GM19468 (cell line): Measurements from ENCODE around the gene VSIR.

Experiments
- ATAC-seq: cut with Tn5 transposase; IDR thresholded peaks from one replicate; pipeline ENCODE4 v1.9.1; 2021; ENCODE audit warnings: mild to moderate bottlenecking, moderate library complexity, moderate number of reproducible peaks; ENCODE audit not compliant: unreplicated experiment; ENCODE audit errors: extremely low read depth

VSIR gene

DNA sequence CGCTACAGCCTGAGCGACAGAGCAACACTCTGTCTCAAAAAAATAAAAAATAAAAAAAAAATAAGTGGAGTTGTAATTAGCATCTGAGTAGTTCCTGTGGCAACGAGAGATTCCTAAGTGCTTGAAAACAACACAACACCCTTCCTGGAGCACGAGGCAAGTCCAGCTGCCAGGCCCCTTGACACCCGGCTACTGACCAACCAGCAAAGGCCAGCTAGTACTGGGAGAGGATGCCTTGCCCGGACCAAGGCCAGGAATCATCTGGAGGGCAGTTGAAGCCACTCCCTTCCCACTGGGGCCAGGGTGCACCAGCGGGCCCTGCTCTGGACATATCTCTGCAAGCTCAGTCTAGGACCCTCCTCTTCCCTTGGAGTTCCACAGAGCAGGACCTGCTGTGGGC, 54.3 kb downstream of the VSIR start:
- ATAC-seq: no peak

- ATAC-seq: no peak
Measured at GRCh38 chr10:71718165-71718698, 55.1 kb downstream of the VSIR start.

- no peak for ATAC-seq
Measured at GRCh38 chr10:71717551-71717951, 55.8 kb downstream of the VSIR start.

DNA sequence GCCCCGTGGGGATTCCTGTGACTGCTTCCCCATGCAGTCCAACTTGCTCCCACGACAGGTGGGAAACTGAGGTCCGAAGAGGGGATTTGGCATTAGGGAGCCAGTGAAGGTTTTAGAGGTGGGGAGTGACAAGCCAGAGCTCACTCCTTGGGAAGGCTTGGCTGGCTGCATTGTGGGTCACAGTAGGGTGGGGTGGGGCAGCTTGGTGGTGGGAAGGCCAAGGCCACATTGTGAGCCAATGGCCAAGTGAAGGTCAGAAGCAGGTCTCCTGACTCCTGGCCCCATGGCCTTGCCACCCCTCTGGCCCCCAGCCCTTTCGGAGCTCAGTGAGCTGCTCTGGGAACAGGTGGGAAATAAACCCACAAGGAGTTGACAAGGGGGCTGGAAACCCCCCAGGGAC, 56.3 kb downstream of the VSIR start:
- ATAC-seq: no peak

DNA sequence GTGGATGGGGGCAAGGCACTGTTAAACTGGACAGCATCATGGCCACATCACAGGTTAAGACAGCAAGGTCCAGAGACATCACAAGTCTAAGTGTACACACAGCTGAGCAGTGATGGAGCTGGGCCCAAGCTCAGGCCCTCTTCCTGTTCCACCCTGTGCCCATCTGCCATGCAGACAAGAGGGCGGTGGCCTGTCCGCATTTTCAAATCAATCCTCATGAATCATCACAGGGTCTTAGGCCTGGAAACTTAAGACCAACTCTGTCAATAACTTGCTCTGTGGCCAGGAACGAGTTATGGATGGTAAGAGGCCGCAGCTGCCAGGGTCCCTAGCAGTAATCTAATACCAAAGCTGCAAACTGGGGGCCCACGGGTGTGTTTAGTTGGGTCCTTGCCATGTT, 56.9 kb downstream of the VSIR start:
- no peak for ATAC-seq

DNA sequence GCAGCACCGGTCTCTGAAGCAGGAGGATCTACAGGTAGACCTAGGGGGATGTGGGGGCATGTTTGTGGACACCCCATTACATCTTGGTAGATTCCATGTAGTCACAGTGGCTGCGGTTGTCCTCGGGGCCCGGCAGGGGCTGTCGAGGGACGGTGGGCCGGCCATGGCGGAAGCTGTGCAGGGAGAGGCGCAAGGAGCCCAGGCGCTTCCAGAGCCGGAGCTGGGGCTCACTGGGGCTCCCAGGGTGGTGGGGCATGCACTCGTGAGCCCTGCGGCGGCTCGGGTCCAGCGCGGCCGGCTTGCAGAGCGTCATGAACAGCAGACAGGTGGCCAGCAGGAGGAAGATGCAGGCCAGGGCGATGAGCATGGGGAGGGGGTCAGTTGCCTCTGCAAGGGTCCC, 57.5 kb downstream of the VSIR start:
- no peak for ATAC-seq

DNA sequence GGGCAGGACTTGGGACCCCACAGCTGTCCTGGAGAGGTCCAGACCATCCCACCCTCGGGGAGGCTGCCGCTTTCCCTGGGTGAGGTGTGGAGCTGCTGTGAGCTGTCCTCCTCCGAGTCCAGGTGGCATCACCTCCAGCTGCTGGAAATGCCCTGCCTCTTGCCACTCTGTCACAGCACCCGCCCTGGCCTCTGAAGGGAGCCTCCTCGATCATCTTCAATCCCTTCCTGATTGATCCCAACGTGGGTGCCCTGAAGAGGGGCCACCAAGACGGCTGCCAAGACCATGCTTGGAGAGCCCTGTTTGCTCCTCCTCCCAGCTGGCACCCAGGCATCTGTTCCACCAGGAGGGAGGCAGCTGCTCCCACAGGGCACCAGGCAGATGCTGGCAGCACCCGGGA, 58.3 kb downstream of the VSIR start:
- no peak for ATAC-seq

- no peak for ATAC-seq
Measured at GRCh38 chr10:71714592-71714991, 58.7 kb downstream of the VSIR start.

- ATAC-seq: no peak
Measured at GRCh38 chr10:71714031-71714410, 59.3 kb downstream of the VSIR start.

GRCh38 chr10:71713135-71714030, 59.9 kb downstream of the VSIR start:
- ATAC-seq: no peak

GRCh38 chr10:71712572-71713134, 60.7 kb downstream of the VSIR start:
- ATAC-seq: no peak

- no peak for ATAC-seq
Measured at GRCh38 chr10:71712170-71712569, 61.1 kb downstream of the VSIR start.

- no peak for ATAC-seq
Measured at GRCh38 chr10:71711052-71711623, 62.2 kb downstream of the VSIR start.

DNA sequence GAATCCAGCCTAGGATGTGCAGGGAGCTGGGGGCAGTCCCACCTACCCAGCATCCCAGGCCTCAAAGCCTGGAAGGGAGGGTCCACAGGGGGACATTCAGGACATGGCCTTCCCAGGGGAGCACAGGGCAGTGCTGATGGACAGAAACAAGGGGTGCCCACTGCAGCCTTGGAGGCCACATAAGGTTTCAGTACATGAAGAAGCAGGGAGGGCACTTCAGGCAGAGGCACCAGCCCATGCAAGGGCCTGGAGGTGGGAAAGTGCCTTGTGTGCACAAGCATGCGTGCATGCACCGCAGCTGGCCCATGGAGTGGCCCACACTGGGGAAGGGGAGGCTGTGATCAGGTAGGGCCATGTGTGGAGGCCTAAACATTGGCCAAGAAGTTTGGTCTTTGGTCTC, 62.8 kb downstream of the VSIR start:
- no peak for ATAC-seq

GRCh38 chr10:71708897-71709882, 64.1 kb downstream of the VSIR start:
- ATAC-seq: no peak

DNA sequence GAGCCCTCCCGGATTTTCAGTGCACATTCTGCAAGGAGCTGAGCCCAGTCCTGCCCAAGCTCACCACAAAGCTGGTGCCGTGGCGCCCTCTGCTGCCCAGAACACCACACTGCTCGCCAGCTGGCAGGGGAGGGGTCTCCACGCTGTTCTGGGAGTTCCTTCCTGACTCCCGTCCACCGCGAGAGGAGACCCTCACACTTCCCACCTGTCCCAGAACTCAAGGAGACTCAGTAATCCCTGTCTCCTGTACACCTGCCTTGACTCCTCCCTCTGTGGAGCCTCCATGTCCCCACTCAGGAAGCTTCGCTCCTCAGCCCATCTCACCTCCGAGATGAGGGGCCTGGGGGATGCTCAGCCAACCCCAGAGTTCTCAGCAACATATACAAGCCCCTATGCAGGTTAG, 65.0 kb downstream of the VSIR start:
- no peak for ATAC-seq

DNA sequence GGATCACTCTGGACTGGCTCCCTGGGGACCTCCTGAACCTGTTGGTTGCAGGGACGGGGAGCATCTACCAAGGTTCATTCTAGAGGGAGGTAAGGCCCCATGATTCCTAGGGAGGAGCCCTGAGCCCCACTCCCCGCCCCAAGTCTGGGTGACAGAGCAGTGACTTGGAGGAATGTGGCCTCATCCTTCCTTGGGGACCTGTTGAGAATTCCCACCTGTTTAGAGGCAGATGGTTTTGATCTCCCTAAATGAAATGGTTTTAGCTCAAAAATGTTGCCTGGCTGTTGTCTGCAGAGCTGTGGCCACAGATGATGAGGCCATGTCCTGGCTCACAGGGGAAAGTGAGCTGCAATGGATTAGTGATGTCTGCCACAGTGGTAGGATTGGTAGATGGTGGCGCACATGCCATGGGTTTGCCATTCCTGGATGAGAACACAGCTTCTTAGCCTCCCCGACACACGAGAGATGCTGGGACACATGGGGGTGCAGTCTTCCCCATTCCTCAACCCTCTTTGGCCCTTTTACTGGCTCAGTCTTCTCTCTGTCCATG, 66.0 kb downstream of the VSIR start:
- ATAC-seq: no peak

DNA sequence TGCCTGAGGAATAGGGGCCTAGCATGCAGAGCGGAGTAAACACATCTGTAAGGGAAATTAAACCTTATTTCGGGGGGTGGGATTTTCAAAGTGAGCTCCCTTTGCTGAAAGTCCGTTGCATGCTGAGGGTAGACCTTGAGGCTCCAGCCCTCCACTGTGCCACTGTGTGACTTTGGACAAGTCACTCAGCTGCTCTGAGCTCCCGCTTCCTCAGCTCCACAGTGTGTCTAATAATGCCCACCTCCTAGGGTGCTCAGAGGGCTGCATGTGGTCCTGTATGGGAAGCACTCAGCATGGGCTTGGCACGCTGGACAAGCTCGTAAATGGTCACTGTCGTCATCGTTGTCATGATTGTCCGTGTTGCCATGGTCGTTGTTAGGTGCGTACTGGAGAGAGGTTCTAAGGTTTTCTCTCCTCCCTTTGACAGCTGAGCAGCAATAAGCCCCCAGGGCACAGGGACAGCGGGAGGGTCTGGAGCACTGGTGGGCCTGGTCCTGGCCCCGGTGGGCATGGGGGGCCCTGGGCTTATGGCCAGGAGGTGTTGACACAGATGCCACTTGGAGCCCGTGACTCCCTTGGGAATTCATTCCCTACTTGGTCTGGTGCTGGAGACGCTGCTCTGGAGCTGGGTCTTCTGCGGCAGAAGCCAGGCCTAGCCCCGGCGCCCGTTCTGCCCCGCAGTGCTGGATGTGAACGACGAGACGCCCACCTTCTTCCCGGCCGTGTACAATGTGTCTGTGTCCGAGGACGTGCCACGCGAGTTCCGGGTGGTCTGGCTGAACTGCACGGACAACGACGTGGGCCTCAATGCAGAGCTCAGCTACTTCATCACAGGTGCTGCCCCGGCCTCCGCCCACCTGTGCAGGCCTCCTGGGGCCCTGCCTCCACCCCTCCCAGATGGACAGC, 66.9 kb downstream of the VSIR start:
- ATAC-seq: no peak

DNA sequence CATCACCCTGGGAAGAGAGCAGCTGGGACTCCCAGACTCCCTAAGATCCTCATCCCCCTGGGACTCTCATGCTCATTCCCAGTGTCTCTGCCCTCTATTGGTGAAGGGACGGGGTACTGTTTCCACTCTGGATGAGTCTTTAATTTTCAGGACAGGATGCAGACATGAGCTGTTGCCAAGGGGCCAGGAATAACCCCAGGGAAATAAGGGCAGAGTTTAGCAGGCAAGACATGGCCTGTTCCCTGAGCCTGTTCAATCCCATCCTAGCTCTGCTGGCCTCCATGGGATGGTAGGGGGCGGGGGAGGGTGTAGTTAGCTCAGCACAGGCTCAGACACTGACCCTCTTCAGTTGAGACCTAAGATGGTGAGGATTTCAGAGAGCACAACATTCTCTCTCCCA, 67.7 kb downstream of the VSIR start:
- no peak for ATAC-seq
